ENCODE measurements around the gene GRM8.

DNA sequence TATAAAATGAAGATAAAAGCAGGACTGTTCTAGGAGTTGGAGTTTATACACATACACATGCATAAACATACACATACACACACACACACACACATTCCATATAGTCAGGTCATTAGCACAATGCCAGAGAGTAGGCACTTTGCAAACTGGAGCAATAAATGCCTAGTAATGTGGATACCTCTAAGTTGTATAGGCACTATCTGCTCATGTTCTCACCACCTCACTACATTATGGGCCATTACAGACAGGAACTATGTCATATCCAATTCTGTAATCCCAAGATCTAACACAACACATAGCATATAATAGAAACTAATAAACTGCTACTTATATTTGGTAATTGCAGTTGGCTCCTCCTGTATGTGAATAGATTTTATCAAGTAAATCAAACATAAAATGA lies 115.6 kb downstream of the GRM8 start:
- TF ChIP-seq, protein P1, sequence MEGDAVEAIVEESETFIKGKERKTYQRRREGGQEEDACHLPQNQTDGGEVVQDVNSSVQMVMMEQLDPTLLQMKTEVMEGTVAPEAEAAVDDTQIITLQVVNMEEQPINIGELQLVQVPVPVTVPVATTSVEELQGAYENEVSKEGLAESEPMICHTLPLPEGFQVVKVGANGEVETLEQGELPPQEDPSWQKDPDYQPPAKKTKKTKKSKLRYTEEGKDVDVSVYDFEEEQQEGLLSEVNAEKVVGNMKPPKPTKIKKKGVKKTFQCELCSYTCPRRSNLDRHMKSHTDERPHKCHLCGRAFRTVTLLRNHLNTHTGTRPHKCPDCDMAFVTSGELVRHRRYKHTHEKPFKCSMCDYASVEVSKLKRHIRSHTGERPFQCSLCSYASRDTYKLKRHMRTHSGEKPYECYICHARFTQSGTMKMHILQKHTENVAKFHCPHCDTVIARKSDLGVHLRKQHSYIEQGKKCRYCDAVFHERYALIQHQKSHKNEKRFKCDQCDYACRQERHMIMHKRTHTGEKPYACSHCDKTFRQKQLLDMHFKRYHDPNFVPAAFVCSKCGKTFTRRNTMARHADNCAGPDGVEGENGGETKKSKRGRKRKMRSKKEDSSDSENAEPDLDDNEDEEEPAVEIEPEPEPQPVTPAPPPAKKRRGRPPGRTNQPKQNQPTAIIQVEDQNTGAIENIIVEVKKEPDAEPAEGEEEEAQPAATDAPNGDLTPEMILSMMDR (IDR thresholded peaks at IDR 0.05; ENCODE audit: insufficient read depth, low read depth, low read length): no peak
- TF ChIP-seq EZH2 (IDR thresholded peaks at IDR 0.05; ENCODE audit: insufficient read depth, low read length): no peak

Measured in astrocyte (in vitro differentiated cells and primary cell).